ENCODE measurements around the gene HLX.

HLX gene

DNA sequence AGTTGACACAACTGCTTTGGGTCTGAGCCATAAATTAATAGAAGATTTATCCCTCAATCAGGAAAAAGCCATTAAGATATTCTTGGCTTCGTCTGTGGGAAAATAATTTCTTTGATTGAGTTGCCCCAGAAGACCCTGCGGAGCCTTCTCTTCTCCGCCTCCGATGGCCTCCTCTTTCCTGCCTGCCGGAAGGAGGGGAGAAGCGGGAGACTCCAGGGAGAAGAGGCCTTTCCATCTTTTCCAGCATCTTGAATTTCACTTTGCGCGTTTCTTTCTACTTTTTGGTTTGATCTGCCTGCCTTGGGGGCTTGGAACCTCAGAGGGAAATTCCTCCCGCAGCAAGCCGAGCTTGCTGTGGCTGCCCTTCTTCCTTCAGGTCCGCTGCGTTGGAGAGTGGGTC, 16.8 kb downstream of the HLX start:
- no peak for DNase-seq

DNA sequence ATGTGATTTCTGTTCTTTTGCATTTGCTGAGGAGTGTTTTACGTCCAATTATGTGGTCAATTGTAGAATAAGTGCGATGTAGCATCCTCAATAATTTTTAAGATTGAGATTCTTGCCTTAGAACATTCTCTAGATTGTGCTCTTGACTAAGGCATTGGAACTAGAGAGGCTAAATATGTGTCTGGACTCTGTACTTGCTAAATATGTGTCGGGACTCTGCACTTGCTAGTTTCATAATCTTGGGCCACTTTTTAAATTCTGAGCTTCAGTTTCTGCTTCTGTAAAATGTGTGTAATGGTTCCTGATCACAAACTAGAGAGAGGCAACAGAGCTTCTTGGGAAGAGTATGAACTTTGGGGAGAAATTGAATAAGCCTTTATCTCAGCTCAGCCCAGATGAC, 21.6 kb downstream of the HLX start:
- DNase-seq: no peak

DNA sequence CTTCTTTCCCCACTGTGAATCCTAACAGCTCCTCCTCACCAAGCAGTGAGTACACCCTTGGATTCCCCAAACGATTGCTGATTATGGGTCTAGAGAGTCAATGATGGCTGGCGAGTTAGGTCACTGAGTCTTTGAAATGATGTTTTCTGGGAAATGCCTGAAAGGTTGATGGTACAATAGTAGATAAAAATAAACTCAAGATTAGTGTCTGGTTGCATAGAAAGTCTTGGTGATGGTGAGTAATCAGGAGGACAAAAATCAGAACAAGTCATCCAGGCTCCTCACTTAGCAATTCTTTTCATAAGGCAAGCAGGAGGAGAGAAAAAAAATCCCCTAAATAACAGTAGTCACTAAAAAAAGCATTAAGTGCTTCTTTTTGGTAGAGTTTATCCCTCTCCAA, 22.6 kb downstream of the HLX start:
- no peak for DNase-seq

DNA sequence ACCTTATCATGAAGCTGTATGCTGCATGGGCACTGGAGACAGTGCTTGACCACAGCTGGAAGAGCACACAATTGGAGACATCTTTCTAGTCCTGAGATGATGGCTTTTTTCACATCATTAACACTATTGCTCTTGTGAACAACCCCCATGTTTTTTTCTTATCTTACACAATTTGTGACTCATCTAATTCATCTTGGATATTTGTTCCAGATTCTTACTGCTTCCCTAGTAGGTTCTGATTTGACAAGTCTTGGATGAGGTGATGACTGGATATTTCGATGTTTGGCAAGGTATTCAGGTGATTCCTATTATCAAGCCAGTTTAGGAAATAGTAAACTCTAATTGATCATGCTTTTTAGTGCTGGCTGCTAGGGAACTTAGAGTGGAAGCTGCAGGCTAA, 23.7 kb downstream of the HLX start:
- no peak for DNase-seq

DNA sequence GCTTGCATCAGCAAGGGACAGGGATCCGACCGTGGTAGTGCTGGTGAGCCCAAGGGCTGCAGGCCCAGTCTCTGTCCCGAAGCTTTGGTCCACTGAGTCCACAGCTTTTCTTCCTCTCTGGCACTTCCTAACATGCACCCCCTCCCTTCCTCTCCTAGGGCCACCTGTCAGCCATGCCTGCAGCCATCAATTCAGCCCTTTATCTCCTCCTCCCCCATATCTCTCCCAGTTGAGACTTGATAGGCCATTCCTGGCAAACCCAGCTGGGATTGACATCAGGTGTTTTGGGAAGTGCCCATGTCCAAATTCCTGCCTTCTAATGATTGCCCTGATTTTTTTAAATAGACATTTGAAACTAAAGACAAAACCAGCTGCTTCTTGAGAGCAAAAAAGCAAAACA, 25.6 kb downstream of the HLX start:
- DNase-seq: no peak

DNA sequence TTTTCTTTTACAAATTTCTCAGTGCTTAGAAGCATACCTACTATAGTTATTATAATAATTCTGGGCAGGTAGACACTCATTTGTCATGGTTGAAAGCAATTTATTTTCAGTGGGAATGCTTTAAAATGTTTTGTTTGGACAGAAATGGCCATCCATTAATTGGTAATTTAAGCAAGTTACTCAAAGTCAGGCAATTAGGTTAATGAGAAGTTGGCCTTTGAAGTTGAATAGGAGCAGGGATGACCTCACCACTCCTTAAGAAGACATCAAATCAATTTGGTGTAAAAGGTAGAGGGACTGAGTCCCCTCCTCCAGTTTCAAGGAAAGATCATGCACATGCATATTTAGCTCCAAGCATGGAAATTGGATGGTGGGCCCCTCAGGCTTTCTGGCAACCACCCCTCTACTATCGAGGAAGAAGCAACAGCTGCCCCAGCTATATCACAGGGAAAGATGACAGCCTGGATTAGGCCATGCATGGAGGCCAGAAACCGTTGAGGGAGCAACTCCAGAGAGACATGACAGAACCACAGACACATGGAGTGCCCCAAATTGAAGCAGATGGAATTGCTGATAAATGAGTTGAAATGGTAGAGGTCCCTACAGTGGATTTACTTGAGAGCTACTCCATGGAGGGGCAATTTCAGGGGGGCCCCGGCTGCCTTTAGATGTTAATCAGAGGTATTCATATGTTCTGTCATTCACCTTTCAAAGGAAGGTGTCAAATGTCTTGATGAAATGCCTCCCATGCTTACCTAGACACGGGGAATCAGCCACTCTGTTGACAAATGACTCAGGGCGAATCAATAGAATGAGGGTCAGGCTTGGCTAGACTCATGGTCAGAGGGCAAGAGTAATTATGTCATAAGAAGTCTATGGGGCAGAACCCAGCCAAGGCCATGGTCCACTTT, 26.7 kb downstream of the HLX start:
- DNase-seq: no peak

DNA sequence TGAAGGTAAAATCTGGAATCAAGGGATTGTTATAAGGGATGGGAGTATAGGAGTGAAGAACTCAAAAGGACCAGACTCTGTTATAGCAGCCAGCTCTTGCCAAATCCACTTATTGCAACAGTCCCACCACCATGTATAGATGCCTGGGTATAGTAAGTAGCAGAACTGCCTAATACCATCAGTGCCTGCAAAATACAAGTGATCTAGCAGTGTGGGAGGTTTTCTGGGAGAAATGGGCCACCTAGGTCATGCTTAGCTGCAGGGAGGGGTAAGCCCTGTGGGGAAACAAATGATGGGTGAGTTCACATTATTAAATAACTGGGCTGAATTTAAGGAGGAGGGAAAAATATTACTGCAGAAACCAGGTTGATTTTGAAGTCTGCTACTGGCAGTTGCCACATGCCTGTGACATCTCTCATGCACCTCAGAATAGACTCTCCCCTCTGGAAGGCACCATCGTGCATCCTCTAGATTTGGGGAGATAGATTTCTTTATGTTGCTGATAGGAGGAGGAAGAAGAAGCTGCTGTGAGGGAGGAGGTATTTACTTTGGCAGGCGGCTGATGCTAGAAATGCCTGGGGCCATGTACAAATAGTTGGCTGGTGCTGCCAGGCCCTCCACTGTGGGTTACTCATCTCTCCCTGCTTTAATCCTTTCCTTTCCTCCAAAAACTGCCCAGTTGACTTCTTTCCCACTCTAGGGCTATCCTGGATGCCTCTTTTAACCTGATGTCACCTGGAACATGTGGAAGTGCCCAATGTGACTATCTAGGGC, 27.5 kb downstream of the HLX start:
- no peak for DNase-seq

DNA sequence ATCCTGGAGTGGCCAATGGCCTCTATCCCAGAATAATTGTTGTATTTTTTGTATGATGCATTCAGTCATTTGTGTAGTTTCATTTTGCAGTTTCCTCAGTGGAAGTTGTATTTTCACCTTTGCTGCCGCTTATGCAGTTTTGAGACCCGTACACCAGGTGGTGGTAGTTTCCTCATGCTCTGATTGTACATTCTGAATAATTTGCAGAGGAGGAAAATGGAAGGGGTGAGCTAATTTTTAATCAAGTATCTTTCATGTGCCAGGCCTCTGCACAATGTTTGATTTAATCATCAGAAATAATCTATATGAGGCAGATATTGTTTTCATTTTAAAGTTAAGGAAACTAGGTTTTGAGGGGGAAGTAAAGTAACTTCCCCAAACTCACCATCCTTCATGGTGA, 29.5 kb downstream of the HLX start:
- DNase-seq: peak; percentile 38

DNA sequence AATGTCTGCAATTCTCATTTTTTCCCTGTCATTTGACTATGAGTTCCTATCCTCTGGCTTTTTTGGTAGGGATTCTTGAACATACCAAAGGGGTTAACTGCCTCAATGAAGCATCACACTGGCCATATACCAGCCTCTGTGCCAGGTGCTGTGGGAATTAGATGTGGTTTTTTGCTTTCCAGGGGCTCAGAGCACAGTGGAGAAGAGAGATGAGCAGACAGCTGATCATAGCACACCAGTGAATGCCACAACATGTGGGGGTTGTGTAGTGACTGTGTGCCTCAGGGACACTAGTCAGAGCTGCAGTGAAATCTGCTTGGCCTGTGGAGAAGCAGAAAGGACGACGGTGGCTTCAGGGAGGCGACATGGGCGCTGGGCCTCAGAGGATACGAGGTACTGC, 30.8 kb downstream of the HLX start:
- DNase-seq: no peak

DNA sequence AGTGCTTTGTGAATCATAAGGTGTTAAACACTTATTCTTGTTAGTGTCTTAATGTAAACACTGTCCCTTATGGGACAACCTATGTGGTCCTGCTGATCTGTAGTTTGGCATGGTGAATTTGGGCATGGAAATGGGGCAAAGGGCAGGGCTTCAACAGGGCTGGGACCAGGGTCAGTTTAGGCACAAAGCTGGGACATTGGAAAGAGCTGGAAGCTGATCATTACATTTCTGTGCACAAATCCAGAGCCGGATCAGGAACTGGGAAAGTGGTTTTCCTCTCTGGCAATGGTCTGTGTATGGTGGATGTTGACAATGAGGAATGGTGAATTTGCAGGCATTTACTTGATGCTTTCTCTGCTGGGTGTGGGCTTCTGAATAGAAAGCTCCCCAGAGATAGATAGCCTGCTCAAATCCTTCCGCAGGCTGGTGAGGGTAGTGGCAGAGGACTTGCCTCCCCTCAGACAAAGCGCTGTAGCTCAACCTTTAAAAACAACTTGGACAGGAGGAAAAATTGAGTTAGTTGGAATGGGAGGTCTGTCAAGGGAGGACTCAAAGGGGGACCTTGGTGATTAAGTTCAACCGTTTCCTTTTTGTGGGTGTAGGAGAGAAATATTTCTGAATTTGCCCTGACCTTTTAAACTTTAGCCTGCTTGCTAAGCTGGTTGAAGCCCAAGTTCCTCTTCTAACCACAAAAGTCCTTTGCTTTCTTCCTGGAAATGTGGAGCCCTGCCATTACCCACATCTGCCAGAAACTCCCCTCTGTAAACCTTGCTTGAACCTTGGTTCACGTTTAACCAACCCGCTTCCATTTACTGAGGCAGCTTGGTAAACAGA, 35.3 kb downstream of the HLX start:
- DNase-seq: no peak

DNA sequence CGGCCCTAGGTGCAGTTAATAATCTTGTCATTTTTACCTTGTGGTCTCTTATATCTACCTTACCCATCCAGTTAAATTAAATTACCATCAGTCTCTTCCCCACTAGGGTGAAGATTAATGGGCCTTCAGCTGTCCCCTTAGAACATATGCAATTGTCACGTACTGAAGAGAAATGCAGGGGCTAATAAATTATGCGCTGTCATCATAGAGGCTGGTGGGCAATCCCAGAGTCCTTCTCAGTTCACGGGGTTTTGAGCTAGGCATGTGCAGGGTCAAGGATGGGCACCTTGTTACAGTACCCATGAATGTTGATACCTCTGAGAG, 35.8 kb downstream of the HLX start:
- no peak for DNase-seq

DNA sequence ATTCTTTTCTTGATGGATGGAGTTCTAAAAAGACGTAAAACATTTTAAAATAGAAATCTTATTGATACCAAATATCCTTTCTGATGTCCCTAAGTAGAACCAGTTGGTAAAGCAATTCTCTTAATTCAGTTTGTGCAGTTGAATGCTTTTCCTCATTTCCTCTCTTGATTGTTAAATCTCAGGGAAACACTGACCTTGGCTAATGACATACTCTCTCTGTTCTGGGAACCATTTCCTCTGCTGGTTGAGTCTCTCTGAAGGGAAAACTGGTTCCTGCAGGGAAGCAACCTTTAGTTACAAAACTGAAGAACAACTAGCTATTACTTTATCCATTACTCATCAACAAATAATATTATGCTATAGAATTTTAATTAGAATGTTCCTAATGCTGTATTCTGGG, 36.7 kb downstream of the HLX start:
- DNase-seq: no peak

DNA sequence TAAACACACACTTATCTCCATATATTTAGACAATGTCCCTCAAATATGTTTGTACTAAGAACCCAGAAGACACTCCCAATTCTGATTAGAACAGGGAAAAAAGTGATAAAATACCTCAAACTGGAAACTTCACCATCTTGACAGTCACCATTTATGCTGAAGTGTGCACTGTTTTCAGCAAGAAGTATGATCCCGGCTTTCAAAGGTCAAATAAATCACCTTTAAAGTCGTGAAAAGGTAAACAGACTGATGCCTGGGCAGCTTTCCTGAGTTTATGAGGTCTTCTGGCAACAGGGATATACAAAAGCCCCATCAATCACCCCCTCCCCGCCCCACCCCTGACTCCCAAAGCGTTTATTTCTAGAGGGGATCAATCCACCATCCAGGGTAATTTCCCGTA, 37.9 kb downstream of the HLX start:
- no peak for DNase-seq

DNA sequence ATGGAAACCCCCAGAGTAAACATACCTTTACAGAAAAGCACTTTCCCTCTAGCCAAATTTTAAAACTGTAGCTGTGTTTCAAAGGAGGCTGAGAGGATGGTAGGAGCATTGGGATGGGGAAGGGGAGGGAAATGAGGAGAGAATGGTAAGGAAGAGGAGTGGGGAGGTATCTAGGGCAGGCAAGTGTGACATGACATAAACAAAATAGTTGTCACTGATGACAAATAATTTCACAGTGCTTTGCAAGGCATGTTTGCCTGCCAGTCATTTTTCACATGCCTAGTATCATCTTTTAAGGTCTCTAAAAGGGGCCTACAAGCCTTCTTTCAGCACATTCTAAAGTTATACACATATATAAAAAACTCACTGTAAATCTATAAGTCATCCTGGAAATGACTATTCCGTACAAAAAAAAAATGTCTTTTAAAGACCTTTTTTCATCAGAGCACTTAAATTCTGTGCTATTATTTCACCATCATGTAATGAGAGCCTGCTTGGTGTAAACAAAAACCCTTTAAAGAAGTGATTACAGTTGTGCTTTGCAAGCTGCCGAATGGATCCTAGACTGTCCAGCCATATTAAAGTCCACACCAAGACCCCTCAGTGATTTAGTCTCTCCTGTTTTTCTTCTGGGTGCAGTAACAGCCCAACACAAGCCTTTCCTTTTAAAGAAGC, 38.4 kb downstream of the HLX start:
- DNase-seq: no peak

DNA sequence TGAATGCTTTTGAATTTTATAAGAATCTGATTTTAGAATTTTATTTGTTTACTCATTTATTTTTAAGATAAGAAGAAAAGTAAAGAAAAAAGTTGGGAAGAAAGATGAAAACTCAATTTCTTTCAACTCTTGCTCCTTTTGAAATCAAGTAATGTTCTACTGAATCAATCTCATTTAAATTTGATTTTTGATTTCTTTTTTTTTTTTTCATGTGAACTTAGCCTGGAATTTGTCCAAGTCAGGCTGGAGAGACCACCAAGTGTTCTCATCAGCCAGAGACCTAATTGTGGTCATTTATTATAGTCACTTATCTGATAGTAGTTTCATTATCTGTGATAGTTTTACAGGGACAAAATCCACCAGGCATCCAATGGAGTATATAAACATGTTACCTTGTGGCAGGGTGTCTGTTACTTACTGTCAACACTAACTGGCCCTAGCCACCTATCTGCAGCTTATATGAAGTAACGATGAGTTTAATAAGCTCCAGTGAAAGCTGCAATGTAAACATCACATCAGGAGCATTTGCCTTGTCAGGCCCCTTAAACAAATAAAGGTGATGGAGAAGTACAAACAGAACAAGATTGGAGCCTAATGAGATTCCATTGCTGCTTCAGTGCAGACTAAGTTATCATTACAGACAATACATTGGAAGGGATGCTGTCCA, 39.2 kb downstream of the HLX start:
- DNase-seq: no peak

DNA sequence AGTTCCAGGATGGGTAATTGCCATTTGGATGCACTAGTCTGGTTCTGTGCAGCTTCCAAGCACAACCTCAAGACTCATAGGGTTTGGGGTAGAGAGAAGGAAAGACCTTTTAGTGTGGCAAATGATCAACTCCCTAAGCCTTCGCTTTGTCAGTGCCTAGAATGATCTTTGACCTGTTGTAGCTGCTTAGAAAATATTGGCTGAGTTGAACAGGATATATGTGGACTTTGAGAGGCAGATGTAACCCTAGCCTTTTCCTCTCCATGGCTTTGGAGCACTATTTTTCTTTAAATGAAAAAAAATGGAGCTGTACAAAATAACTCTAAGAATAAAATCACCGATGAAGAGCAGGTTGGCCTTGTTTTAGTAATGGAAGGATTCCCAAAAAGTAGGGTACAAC, 41.7 kb downstream of the HLX start:
- DNase-seq: no peak

DNA sequence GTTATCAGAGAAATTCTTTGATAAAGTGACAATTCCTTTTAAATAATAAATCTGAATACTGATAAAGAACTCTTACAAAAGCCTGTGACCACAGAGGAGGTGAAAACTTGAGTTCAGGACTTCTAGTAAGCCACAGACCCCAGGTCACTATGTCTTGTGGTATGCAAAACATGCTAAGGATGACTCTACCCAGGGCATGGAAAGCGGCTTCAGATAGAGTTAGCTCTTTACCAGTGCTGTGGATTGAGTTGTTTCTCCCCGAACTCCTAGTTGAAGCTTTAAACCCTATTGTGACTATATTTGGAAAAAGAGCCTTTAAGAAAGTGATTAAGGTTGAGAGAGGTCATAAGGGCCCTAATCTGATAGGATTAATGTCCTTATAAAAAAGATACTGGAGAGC, 42.3 kb downstream of the HLX start:
- no peak for DNase-seq

DNA sequence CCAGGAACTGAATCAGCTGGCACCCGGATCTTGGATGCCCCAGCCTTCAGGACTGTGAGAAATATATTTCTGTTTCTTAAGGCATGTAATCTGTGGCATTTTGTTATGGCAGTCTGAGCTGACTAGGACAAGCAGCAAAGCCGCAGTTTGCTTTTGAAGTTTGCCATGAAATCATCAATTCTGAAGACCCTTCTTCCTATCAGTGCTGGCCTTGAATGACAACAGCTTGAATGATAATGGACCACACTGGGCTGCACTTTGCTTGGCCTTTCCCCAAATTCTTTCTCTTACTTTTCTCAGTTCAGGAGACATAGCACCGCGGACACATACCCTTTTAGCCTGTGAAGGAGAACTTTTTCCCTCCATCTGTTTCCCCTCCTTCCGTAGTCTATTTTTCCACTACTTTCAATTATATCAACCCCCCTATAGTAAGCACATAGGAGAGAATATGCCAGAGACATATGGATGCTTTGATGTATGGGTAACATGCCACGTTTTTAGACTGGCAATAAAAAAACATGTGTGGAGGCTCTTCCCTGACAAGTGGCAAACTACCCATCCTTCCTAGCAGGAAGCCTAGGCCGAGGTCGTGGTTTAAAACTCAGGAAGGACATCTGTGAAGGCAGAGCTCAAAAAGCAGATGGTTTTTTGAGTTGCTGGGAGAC, 42.9 kb downstream of the HLX start:
- no peak for DNase-seq

DNA sequence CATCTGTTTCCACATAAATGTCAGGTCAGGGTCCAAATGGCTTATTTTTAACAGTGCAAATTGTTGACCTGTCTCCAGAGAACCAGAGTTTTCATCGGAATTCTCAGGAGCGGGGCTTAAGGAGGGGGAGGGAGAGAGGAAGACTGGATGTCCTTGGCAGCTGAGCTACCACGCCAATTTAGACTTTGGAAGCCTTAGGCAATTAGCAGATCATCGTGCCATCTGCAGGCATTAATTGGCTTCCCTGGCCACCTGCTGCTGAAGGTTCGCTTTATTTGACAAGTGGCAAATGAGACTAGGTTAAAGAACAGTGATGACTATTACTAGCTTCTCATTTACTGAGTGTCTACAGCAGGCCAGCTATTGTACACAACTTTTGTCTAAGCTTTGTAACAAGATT, 43.7 kb downstream of the HLX start:
- no peak for DNase-seq

DNA sequence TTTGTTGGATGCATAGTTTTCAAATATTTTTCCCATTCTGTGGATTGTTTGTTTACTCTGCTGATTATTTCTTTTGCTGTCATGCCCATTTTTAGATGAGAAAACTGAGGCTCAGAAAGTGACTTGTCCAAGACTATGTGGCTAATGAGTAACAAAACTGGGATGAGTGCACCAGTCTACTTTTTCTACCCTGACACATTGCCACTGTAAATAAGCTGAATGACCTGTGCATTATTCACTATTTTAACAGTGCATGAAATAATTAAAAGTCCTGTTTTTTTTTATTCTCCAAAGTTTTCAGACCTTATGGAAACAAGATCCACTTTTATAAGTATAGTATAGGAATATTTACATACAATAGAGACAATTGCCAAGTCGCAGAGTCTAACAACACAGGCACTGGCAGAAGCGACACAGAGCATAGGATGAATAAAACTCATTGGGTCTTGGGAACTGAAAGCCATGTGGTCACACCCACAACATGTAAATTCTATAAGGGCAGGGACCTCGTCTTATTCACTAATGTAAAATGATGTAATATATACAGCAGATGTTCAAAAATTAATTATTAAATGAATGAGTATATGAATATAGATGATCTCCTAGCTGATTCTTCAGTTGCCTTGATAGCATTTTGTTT, 45.2 kb downstream of the HLX start:
- no peak for DNase-seq

DNA sequence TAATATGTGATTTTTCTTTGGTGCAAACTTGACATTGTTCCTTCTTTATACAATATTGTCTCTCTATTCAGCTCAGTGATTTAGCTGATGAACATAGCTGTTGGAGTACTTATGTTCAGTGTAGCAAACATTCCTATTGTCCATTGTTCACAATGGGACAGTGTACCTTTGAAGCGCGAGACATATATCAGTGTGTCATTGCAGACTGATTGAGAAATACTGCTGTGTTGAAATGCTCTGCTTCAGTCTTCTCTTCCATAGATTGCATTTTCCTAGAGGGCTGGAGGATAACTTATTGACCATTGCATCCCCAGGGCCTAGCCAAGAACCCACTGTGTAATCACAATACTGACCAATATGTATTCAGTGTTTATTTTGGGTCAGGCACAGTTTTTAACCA, 46.5 kb downstream of the HLX start:
- no peak for DNase-seq
